HG03196 (cell line): ENCODE data around the gene NDUFB7.
A peak's percentile ranks its signal among the peaks of the same experiment; 100 is the strongest.
"Not testable (repeated sequence)": the region's sequence is repeated elsewhere in the genome, so short reads cannot be mapped to it uniquely, and the experiment has no call there.

Source experiments
- ATAC-seq: cut with Tn5 transposase; IDR thresholded peaks from one replicate; pipeline ENCODE4 v1.9.1; 2021; ENCODE audit not compliant: unreplicated experiment

The NDUFB7 gene

GRCh38 chr19:14571695-14572490 lies at the start of gene NDUFB7:
Gene NDUFB7, minus strand, starts transcription at chr19:14572066. Its CDS starts 66 bp downstream, at chr19:14572000.
- peak; percentile 71 for ATAC-seq

GRCh38 chr19:14619404-14619803 lies 47.5 kb upstream of the NDUFB7 start:
- ATAC-seq = no peak

- no peak for ATAC-seq
Measured at GRCh38 chr19:14616407-14616806, 44.5 kb upstream of the NDUFB7 start.

- ATAC-seq = no peak
Measured at GRCh38 chr19:14615623-14616022, 43.8 kb upstream of the NDUFB7 start.

- ATAC-seq = no peak
Measured at GRCh38 chr19:14614099-14614412, 42.2 kb upstream of the NDUFB7 start.

- ATAC-seq = not testable (repeated sequence)
Measured at GRCh38 chr19:14613399-14614098, 41.7 kb upstream of the NDUFB7 start.

- ATAC-seq = no peak
Measured at GRCh38 chr19:14612657-14613056, 40.8 kb upstream of the NDUFB7 start.

- not testable (repeated sequence) for ATAC-seq
Measured at GRCh38 chr19:14612242-14612641, 40.4 kb upstream of the NDUFB7 start.

GRCh38 chr19:14611051-14611450 lies 39.2 kb upstream of the NDUFB7 start:
- ATAC-seq = no peak

GRCh38 chr19:14606627-14607026 lies 34.8 kb upstream of the NDUFB7 start:
- no peak for ATAC-seq

GRCh38 chr19:14603990-14604387 lies 32.1 kb upstream of the NDUFB7 start:
- peak; percentile 79 for ATAC-seq

- ATAC-seq = no peak
Measured at GRCh38 chr19:14599548-14600147, 27.8 kb upstream of the NDUFB7 start.

GRCh38 chr19:14595558-14595957 lies 23.7 kb upstream of the NDUFB7 start:
- no peak for ATAC-seq

GRCh38 chr19:14589433-14589832 lies 17.6 kb upstream of the NDUFB7 start:
- ATAC-seq = not testable (repeated sequence)

- ATAC-seq = peak; percentile 69
Measured at GRCh38 chr19:14585187-14585586, 13.3 kb upstream of the NDUFB7 start.

- not testable (repeated sequence) for ATAC-seq
Measured at GRCh38 chr19:14584372-14584771, 12.5 kb upstream of the NDUFB7 start.

- ATAC-seq = no peak
Measured at GRCh38 chr19:14582894-14583340, 11.1 kb upstream of the NDUFB7 start, which contains the start of gene CLEC17A. Gene CLEC17A, plus strand, starts transcription at chr19:14583084. Its CDS starts 77 bp downstream, at chr19:14583161.

- ATAC-seq = no peak
Measured at GRCh38 chr19:14580623-14581237, 8.9 kb upstream of the NDUFB7 start.

- ATAC-seq = peak; percentile 30
Measured at GRCh38 chr19:14577885-14578427, 6.1 kb upstream of the NDUFB7 start.

GRCh38 chr19:14577264-14577663 lies 5.4 kb upstream of the NDUFB7 start:
- ATAC-seq = no peak

GRCh38 chr19:14576363-14576762 lies 4.5 kb upstream of the NDUFB7 start:
- ATAC-seq = no peak
